GM19239 (cell line): Measurements from ENCODE around the gene MEA1.

Experiments used
- DNase-seq: peaks from one replicate; pipeline ENCODE4 v3.0.0; 2011; ENCODE audit warnings: low spot score; ENCODE audit not compliant: insufficient read length
- FAIRE-seq: peaks from 2 replicates; lab custom pipeline; 2011; peaks lifted over from hg19 to GRCh38; lab: Jason Lieb, UNC

MEA1 gene

DNA sequence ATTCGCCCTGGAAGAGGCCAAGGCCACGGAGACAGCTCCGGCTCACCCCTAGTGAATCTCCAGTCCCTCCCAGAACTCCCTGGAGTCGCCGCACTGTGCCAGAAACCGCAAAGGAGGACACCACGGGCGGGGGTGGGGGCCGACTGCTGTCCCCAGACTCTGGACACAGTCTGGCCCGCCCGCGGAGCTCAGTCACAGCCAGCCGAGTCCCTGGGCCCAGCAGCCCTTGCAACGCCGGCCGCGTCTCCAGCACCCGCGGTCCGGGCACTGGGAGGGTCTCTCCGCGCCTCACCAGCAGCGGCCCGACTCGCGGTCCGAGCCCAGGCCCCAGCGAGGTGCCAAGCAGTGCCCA, 35.3 kb downstream of the MEA1 start:
- DNase-seq = no peak
- FAIRE-seq = no peak

DNA sequence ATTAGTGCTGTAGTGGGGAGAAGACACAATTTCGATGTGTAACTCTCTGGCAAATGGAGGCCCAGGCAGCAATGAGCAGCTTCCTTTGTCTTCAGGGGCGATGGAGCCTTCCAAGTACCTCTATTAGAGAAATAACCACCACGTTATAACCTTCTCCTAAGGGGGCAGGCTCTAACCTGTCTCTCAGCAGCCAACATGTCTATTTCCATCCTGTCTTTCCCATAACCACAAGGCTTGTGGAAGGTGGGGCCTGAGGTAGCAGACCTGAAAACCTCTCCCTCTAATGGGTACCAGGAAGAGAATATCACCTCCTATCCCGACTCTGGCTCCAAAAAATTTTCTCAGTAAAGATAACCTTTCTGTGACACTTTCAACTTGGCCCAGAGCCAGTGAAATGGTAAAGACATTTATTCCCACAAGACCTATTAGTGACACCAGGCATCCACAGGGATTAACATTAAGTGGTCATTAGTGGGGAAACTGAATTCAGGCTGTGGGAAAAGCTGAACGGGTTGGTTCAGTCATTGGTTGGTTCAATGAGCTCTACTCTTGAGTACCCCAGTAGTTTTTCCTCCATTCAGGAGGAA, 38.7 kb downstream of the MEA1 start:
- DNase-seq = no peak
- FAIRE-seq = no peak

DNA sequence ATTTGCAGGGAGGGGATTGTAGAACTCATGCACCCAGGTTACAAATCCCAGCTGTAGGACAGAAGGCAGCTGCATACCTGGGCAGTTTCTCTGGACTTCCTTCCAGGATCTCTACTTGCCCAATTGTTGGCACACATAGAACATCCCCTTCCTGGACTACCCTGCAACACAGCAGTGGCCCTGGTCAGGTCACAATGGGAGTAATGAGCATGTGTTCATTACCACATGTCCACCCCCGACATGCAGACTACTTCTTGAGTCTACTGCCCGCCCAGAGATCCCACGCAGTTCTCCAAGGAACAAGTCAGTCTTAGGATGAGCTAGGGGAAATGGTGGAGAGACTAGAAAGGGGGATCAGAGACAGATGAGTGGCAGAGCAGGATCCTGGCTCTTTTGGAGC, 39.8 kb downstream of the MEA1 start:
- FAIRE-seq (no peak), DNase-seq (no peak)

GRCh38 chr6:42971746-42972327, 41.9 kb downstream of the MEA1 start:
- no peak for FAIRE-seq

DNA sequence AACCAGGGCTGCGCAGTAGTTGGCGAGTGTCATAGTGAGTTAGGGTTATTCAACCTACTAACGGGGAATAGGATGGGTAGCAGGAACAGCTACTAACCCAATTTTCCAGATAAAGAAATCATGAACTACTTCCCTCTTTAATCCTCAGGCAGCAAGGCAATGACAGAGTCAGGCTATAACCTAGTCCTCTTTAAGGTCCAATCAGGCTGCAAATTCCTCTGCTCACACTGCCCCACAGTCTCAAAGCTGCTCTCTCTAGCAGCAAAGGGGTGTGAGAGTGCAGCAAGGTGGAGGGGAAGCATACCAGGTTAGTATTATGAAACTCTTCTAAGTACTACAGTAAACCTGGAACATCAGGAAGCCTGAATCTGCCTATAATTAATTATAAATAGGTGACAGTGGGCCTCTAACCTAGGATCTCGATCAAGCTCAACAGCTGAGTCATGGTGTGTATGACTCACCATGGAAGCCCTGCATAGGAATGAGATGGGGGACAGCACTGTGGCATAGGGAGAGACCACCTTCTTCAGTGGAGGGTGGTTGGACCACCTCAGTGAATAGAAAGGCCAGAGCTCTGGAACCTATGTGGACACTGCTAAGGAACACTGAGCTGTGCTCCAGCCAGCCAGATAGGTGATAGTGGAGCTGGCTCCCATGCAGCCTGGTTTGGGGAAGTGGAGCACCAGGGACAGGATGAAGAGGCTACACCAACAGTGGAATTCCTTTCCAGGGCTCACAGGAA, 42.7 kb downstream of the MEA1 start:
- DNase-seq = no peak
- FAIRE-seq = no peak

More at GRCh38 chr6:42971746-42972327, 41.9 kb downstream of the MEA1 start:
- DNase-seq = no peak

DNA sequence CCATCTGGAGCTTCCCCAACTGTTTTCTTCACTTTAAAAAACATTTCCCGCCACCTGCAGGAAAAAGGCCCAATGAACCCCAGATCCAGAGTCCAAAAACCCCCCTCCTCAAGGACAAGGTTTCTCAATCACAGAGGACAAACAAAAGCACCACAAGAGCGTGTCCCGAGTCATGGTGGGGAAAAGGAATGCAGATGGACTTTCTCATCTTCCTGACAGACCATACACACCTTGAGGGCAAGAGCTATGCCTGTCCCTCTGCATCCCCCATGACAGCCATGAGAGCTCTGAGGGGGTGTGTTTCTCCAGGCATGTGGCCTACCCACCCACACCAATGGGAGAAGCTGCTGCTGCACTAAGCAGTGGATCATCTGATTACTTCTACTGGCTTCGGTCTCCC, 43.8 kb downstream of the MEA1 start:
- FAIRE-seq (no peak), DNase-seq (no peak)

DNA sequence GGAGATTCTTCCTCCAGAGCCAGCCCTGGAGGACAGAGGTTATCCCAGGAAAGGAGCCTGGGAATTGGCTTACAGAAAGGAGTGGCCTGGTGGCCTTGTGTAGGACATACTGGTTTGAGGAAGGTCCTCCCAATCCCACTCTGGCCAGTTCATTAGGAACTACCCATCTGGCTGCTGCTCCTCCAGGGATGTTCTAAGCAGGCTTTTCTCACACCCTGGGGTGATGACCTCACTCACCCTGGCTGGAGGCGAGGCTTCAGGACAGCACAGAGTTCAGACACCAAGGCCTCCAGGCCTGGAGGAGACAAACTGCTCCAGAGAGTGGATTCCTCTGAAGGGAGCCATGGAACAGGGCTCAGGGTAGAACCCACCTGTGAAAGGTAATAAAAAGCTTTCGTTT, 44.3 kb downstream of the MEA1 start:
- DNase-seq (no peak), FAIRE-seq (no peak)

DNA sequence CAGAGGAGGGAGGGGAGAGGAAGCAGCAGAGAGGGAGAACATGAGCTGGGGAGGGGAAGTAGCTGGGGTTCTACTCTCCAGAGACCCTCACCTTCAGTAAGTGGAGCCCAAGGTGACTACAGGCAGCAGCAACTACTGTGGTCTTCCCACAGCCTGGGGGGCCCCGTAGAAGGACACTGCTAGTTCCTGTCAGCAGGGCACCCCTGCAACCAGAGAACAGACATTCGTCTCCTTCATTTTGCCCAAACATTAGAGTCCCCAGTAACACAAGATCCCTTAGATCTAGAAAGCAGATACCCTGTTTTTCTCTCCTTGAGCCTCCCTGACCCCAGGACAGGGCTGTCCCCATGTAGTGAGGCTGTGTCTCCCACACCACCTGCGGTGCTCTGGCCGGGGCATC, 45.0 kb downstream of the MEA1 start:
- DNase-seq = no peak
- no peak for FAIRE-seq

GRCh38 chr6:42968126-42968701, 45.5 kb downstream of the MEA1 start:
- no peak for FAIRE-seq
- no peak for DNase-seq

DNA sequence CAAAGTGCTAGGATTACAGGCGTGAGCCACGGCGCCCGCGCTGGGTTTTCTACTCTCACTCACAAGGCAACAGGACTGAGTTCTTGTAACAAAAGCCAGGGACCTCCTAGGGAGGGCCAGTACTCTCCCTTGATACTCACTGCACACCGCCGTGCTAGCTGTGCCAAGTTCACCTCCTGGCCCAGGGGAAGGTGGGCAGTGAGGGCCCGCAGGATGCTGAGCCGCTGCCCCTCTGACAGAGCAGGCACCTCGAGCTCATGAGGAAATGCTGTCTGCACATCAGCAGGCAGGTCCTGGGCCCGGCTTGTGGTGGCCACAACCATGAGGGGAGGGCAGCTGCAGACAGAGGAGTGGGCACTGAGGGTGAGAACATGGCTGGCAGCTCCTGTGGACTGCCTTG, 46.5 kb downstream of the MEA1 start:
- no peak for FAIRE-seq
- no peak for DNase-seq

DNA sequence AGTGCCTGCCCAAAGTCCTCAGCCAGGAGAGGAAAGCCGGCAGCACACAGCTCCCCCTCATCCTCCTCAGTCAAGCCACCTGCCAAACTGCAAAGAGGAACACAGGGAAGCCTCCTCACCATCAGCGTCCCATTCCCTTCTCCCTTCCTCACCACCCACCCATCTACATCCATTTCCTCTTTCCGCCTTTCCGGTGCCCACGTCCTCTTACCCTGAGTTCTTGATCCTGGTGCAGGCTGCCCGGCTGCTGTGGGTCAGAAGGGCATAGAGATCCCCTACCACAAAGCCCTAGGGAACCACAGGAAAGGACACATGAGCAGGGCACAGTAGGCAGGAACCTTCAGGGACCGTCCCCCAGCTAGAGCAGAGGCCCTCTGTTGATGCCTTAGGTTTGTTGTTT, 47.2 kb downstream of the MEA1 start:
- FAIRE-seq = no peak
- DNase-seq = no peak

- no peak for FAIRE-seq
- DNase-seq = no peak
Measured at GRCh38 chr6:42963855-42964605, 49.7 kb downstream of the MEA1 start.

DNA sequence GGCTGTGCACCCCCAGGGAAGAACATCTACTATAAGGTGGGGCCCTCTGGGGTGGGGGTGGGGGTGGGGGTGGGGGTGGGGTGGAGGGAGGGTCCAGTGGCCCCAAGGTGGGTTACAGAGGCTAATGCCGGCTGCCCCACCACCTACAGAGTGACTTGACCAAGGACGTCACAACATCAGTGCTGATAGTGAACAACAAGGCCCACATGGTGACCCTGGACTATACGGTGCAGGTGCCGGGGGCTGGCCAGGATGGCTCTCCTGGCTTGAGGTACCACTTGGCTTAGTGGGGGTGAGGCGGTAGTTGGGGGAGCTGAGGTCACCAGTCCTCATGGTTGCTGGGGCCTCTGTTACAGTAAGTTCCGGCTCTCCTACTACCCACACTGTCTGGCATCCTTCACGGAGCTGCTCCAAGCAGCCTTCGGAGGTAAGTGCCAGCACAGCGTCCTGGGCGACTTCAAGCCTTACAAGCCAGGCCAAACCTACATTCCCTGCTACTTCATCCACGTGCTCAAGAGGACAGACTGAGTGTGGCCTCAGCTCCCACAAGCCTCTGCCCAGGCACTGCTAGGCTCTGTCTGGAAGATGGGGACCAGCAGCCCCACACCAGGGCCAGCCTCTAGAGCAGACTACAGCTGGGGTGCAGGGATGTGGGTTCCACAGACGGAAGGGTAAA, 50.4 kb downstream of the MEA1 start:
- DNase-seq (no peak), FAIRE-seq (no peak)

- FAIRE-seq = no peak
Measured at GRCh38 chr6:42962502-42963178, 51.1 kb downstream of the MEA1 start.

GRCh38 chr6:42962096-42962495, 51.6 kb downstream of the MEA1 start:
- no peak for FAIRE-seq

More at GRCh38 chr6:42962502-42963178, 51.1 kb downstream of the MEA1 start:
- DNase-seq = no peak

More at GRCh38 chr6:42962096-42962495, 51.6 kb downstream of the MEA1 start:
- no peak for DNase-seq
